Mesenchymal stem cell (in vitro differentiated cells and primary cell): ENCODE results near the gene MRM3.
A peak's percentile ranks its signal among the peaks of the same experiment; 100 is the strongest.

Experiments used
- DNase-seq: peaks from one replicate; pipeline ENCODE4 v3.0.0-alpha.2; 2013
- H2AFZ ChIP-seq: one replicate; pipeline ENCODE4 v1.6.1; 2013; ENCODE audit warnings: low read depth, mild to moderate bottlenecking, control low read depth, inconsistent platforms, low read length, moderate library complexity
- H2AK5ac ChIP-seq: 2 replicates; pipeline ENCODE4 v1.6.1; 2013; ENCODE audit warnings: low read length, moderate library complexity, mild to moderate bottlenecking, inconsistent platforms; ENCODE audit not compliant: severe bottlenecking
- H2BK120ac ChIP-seq: one replicate; pipeline ENCODE4 v1.6.1; 2013; ENCODE audit warnings: low read depth, mild to moderate bottlenecking, inconsistent platforms, low read length, moderate library complexity
- H2BK12ac ChIP-seq, 2 experiments: one replicate each; pipeline ENCODE4 v1.6.1; 2013; ENCODE audit warnings: inconsistent platforms in 2 of 2, low read length in 2 of 2, mild to moderate bottlenecking in 2 of 2, moderate library complexity in 2 of 2, control low read depth in 1 of 2
- H2BK15ac ChIP-seq: one replicate; pipeline ENCODE4 v1.6.1; 2013; ENCODE audit warnings: mild to moderate bottlenecking, low read depth, inconsistent platforms; ENCODE audit not compliant: poor library complexity, severe bottlenecking
- H2BK5ac ChIP-seq: 2 replicates; pipeline ENCODE4 v1.6.1; 2013; ENCODE audit warnings: low read depth, mild to moderate bottlenecking, low read length, control low read depth, inconsistent platforms; ENCODE audit not compliant: poor library complexity, severe bottlenecking
- H3K14ac ChIP-seq, 2 experiments: one replicate each; pipeline ENCODE4 v1.6.1; 2013; ENCODE audit warnings: inconsistent platforms in 2 of 2, low read length in 2 of 2, control low read depth in 1 of 2, mild to moderate bottlenecking in 1 of 2, moderate library complexity in 1 of 2
- H3K18ac ChIP-seq, 2 experiments: one replicate each; pipeline ENCODE4 v1.6.1; 2013; ENCODE audit warnings: inconsistent platforms in 2 of 2, low read length in 2 of 2, control low read depth in 1 of 2, low read depth in 1 of 2, mild to moderate bottlenecking in 1 of 2
- H3K23ac ChIP-seq, 2 experiments: one replicate each; pipeline ENCODE4 v1.6.1; 2013; ENCODE audit warnings: inconsistent platforms in 2 of 2, low read length in 2 of 2, mild to moderate bottlenecking in 2 of 2, moderate library complexity in 2 of 2, control low read depth in 1 of 2
- H3K27ac ChIP-seq: 2 replicates; pipeline ENCODE4 v1.5.1; 2013; ENCODE audit warnings: mild to moderate bottlenecking, moderate library complexity, low read length, control low read depth, inconsistent platforms; ENCODE audit not compliant: poor library complexity, severe bottlenecking
- H3K27me3 ChIP-seq, 2 experiments: 2 replicates each; pipeline versions ENCODE4 v1.6.1 to v1.7.0; 2013; ENCODE audit warnings: low read length in 2 of 2, mild to moderate bottlenecking in 2 of 2, moderate library complexity in 2 of 2, control low read depth in 1 of 2, inconsistent platforms in 1 of 2; ENCODE audit not compliant: control insufficient read depth in 1 of 2, insufficient read depth in 1 of 2
- H3K36me3 ChIP-seq, 2 experiments: 2 replicates each; pipeline versions ENCODE4 v1.6.1 to v1.7.0; 2013; ENCODE audit warnings: low read length in 2 of 2, control low read depth in 1 of 2, inconsistent platforms in 1 of 2, low read depth in 1 of 2, mild to moderate bottlenecking in 1 of 2; ENCODE audit not compliant: insufficient read depth in 2 of 2, control insufficient read depth in 1 of 2
- H3K4ac ChIP-seq, 2 experiments: one replicate each; pipeline ENCODE4 v1.6.1; 2013; ENCODE audit warnings: inconsistent platforms in 2 of 2, low read length in 2 of 2, mild to moderate bottlenecking in 2 of 2, moderate library complexity in 2 of 2, control low read depth in 1 of 2, low read depth in 1 of 2
- H3K4me1 ChIP-seq: 2 replicates; pipeline ENCODE4 v1.6.1; 2013; ENCODE audit warnings: low read depth, low read length, control low read depth; ENCODE audit not compliant: control insufficient read depth, insufficient read depth
- H3K4me2 ChIP-seq: 2 replicates; pipeline ENCODE4 v1.6.1; 2013; ENCODE audit warnings: low read length, mild to moderate bottlenecking, inconsistent platforms; ENCODE audit not compliant: poor library complexity, severe bottlenecking
- H3K4me3 ChIP-seq, 2 experiments: 2 replicates each; pipeline versions ENCODE4 v1.5.1 to v1.7.0; 2013; ENCODE audit warnings: low read length in 2 of 2, mild to moderate bottlenecking in 2 of 2, control low read depth in 1 of 2, low read depth in 1 of 2; ENCODE audit not compliant: insufficient read depth in 1 of 2
- H3K79me1 ChIP-seq: replicated peaks from 2 replicates; pipeline ENCODE4 v1.6.1; 2013; ENCODE audit warnings: mild to moderate bottlenecking, control low read depth, low read length, inconsistent platforms; ENCODE audit not compliant: poor library complexity, severe bottlenecking
- H3K9ac ChIP-seq: 2 replicates; pipeline ENCODE4 v1.7.0; 2013; ENCODE audit warnings: mild to moderate bottlenecking, low read length, moderate library complexity
- H3K9me3 ChIP-seq: 2 replicates; pipeline ENCODE4 v1.7.0; 2013; ENCODE audit warnings: mild to moderate bottlenecking, low read length; ENCODE audit not compliant: control insufficient read depth
- H4K8ac ChIP-seq: one replicate; pipeline ENCODE4 v1.6.1; 2013; ENCODE audit warnings: inconsistent platforms, mild to moderate bottlenecking, low read length, moderate library complexity
- H4K91ac ChIP-seq: one replicate; pipeline ENCODE4 v1.6.1; 2013; ENCODE audit warnings: mild to moderate bottlenecking, low read length, inconsistent platforms
- WGBS: methylation state at CpG from one replicate; pipeline ENCODE4 v1.1.7; 2013; ENCODE audit warnings: mixed read lengths; 5-methylcytosine and 5-hydroxymethylcytosine counted together

MRM3 gene

DNA sequence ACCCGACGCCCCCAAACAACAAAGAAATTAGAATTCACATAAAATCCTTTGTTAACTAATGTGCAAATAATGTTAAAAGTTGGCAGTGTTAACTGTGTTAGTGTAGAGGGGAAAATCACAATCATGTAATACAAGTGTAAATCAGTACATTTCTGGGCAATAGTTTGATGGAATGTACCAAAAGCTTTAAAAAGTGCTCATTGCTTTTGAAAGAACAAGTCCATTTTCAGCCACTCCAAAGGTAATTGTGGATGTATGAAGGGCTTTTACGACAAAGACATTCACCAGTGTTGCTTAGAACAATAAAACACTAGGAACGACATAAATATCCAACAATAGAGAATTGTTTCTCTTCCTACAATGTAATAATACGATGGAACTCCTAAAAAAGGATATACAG lies 9.1 kb upstream of the MRM3 start:
- Histone ChIP-seq H2BK12ac (no peak overlapping the region), H3K9me3 (no peaks in the 10 kb centered on the region), H4K91ac (no peak overlapping the region), H3K18ac (no peak overlapping the region), H3K27ac (no peak overlapping the region), H3K4ac (no peak overlapping the region), H2BK15ac (no peak overlapping the region), H3K14ac (no peak overlapping the region), H4K8ac (no peak overlapping the region), H3K27me3 (no peaks in the 10 kb centered on the region), H3K4me1 (peaks cover 3% of the 10 kb centered on the region), H3K4me2 (no peak overlapping the region), H3K23ac (no peak overlapping the region), H2BK120ac (no peak overlapping the region), H3K36me3 (peaks cover 53 to 84% of the 10 kb centered on the region in 2 experiments), H3K79me1 (peaks cover 32% of the 10 kb centered on the region), H2AFZ (no peak overlapping the region), H3K9ac (no peak overlapping the region), H2BK5ac (no peak overlapping the region), H3K4me3 (no peak overlapping the region), H2AK5ac (no peak overlapping the region)
- DNase-seq = no peak
- WGBS = no CpG with 5 or more reads among the region's 5 CpGs

DNA sequence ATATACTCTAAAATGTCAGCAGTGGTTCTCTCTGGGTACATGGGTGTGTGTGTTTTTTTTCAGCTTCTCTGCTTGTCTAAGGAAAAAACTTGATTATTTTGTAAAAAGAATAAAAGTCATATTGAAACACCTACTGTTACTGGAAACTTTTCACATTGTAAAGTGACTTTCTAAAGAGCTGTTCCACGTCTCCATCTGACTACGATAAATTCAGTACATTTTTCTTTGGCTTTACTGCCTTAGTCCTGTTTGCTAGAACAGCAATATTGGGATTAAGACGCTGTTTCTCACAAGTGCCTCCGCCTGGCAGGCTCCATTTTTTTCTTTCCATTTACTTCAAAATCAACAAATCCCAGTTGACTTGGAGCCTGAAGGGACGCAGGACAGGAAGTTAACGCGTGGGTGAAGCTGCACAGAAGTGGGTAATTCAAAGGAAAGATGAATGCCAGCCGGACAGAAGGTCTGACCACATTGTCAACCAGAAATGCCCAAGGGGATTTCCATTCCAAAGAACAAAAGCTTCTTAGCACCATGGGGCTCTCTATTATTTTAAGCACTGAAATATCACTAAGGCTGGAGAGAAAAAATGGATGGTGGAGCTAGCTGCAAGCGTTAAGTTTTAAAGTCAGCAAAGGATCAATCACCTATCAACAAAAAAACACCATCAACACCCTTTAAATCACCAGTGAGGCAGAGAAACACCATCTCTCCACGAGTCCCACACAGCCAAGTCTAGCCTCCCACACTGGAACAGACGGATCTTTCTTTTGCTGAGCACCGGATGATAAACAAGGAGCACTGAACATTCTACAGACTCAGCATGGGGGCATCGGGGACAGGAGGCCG lies 8.5 kb upstream of the MRM3 start:
- H3K4ac ChIP-seq = no peak overlapping the region

DNA sequence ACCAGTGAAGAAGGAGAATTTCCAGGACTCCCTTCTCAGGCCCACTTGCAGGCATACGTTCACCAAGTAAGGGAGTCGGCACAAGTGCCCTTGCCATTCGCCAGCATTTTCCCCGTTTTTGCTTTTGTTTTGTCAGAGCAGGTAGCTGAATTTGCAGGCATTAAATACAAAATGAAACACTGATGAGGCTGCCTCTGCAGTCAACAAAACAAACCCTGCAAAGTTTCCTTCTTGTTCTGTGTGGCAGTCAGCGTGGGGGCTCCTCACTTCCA lies 7.9 kb upstream of the MRM3 start:
- H3K9me3 ChIP-seq = no peaks in the 10 kb centered on the region

More for the DNA sequence above, 8.5 kb upstream of the MRM3 start:
- Histone ChIP-seq H3K9ac (no peak overlapping the region), H2BK5ac (no peak overlapping the region), H3K18ac (no peak overlapping the region), H3K14ac (no peak overlapping the region), H2AK5ac (no peak overlapping the region), H3K4me3 (no peak overlapping the region), H3K27ac (peak overlapping the region; percentile 28), H3K36me3 (peaks cover 55 to 89% of the 10 kb centered on the region in 2 experiments), H2BK120ac (no peak overlapping the region), H3K4me2 (no peak overlapping the region), H3K4me1 (peaks cover 3% of the 10 kb centered on the region), H3K27me3 (no peaks in the 10 kb centered on the region), H4K8ac (no peak overlapping the region), H3K23ac (no peak overlapping the region), H4K91ac (no peak overlapping the region), H2AFZ (no peak overlapping the region), H2BK12ac (no peak overlapping the region), H2BK15ac (no peak overlapping the region), H3K9me3 (no peaks in the 10 kb centered on the region), H3K79me1 (peaks cover 37% of the 10 kb centered on the region)
- WGBS = 84% methylated on average over 13 of the region's 14 CpGs
- no peak for DNase-seq

GRCh38 chr17:778096-778495 lies 4.1 kb upstream of the MRM3 start:
- Histone ChIP-seq H2BK12ac (no peak overlapping the region), H2AFZ (no peak overlapping the region), H3K4me2 (no peak overlapping the region), H3K4me1 (peaks cover 7% of the 10 kb centered on the region), H2BK120ac (no peak overlapping the region), H3K18ac (no peak overlapping the region), H2BK5ac (no peak overlapping the region), H4K91ac (no peak overlapping the region), H2AK5ac (no peak overlapping the region), H3K27ac (no peak overlapping the region), H3K27me3 (no peaks in the 10 kb centered on the region), H3K79me1 (peaks cover 39% of the 10 kb centered on the region), H3K36me3 (peaks cover 35 to 57% of the 10 kb centered on the region in 2 experiments), H3K4ac (no peak overlapping the region), H3K23ac (no peak overlapping the region), H2BK15ac (no peak overlapping the region), H3K9me3 (no peaks in the 10 kb centered on the region), H3K9ac (no peak overlapping the region), H3K4me3 (no peak overlapping the region), H4K8ac (no peak overlapping the region), H3K14ac (no peak overlapping the region)
- DNase-seq = no peak
- WGBS = 99% methylated on average over 11 of the region's 11 CpGs

More for the DNA sequence above, 7.9 kb upstream of the MRM3 start:
- no peak overlapping the region for H2AFZ ChIP-seq
- DNase-seq = no peak
- H3K9ac ChIP-seq = no peak overlapping the region
- no peak overlapping the region for H4K8ac ChIP-seq
- H3K79me1 ChIP-seq = peaks cover 36% of the 10 kb centered on the region
- H3K27ac ChIP-seq = peak overlapping the region; percentile 28
- H2AK5ac ChIP-seq = no peak overlapping the region
- no peak overlapping the region for H2BK15ac ChIP-seq
- no peak overlapping the region for H3K18ac ChIP-seq
- H3K4me1 ChIP-seq = peaks cover 3% of the 10 kb centered on the region
- H3K27me3 ChIP-seq = no peaks in the 10 kb centered on the region
- no peak overlapping the region for H3K14ac ChIP-seq
- H2BK120ac ChIP-seq = no peak overlapping the region
- H3K4me2 ChIP-seq = no peak overlapping the region
- H3K23ac ChIP-seq = no peak overlapping the region
- no peak overlapping the region for H3K4me3 ChIP-seq
- WGBS = 99% methylated on average over 5 of the region's 5 CpGs
- no peak overlapping the region for H3K4ac ChIP-seq
- H4K91ac ChIP-seq = no peak overlapping the region
- no peak overlapping the region for H2BK5ac ChIP-seq
- H2BK12ac ChIP-seq = no peak overlapping the region
- peaks cover 51 to 87% of the 10 kb centered on the region in 2 experiments for H3K36me3 ChIP-seq
